Sigmoid colon (tissue), 4 donors: ENCODE results near the gene ZER1.

ENCODE experiments used
- POLR2AphosphoS5 ChIP-seq, 4 donors: sonication (generic); formaldehyde crosslinking; IDR thresholded peaks; one replicate each; pipeline ENCODE4 v1.6.1; 2017; ENCODE audit warnings: antibody characterized with exemption in 4 of 4
- TF ChIP-seq, protein P1 (sequence below), 4 experiments: fragments of 450-650 bp in 3 of 4; fragments of 200-600 bp in 1 of 4; IDR thresholded peaks; one replicate each; pipeline ENCODE4 v1.5.1; 2016 to 2019; ENCODE audit warnings: antibody characterized with exemption in 4 of 4, mild to moderate bottlenecking in 3 of 4, moderate library complexity in 2 of 4

DNA sequence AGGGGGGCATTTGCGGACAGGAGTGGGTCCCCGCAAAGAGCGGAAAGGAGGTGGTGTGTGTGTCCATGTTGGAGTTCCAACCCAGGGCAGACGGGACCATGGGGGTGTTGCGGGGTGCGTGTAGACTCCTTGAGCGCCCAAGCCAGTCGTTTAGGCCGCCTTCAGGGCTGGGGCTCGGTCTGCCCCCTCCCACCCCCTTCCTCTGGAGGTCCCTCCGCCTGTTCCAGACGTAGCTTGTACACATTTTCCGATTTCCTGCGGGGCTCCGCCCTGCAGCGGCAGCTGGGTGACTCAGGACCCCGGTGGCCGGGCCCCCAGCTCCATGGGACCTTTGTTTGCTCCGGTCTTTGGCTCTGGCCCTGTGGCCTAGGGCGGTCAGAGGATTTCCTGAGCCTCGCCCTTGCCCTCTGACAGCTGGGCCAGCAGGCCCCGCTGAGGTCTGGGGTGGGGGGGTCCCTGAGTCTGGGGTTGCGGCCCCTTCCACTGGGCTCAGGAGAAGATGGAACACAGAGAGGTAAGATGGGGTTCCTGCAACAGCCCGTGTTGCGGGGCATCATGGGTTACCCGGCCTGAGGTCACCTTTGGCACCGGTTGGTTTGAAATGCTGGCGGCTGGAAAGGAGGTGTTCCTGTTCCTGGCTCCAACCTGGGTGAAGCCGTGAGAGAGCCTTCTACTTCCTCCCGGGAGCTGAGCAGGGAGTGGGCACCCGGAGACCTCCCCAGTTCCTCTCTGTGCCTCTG, 67.9 kb downstream of the ZER1 start:
- TF ChIP-seq POLR2AphosphoS5 (IDR thresholded peaks at IDR 0.05), result no peak
- TF ChIP-seq, protein P1, sequence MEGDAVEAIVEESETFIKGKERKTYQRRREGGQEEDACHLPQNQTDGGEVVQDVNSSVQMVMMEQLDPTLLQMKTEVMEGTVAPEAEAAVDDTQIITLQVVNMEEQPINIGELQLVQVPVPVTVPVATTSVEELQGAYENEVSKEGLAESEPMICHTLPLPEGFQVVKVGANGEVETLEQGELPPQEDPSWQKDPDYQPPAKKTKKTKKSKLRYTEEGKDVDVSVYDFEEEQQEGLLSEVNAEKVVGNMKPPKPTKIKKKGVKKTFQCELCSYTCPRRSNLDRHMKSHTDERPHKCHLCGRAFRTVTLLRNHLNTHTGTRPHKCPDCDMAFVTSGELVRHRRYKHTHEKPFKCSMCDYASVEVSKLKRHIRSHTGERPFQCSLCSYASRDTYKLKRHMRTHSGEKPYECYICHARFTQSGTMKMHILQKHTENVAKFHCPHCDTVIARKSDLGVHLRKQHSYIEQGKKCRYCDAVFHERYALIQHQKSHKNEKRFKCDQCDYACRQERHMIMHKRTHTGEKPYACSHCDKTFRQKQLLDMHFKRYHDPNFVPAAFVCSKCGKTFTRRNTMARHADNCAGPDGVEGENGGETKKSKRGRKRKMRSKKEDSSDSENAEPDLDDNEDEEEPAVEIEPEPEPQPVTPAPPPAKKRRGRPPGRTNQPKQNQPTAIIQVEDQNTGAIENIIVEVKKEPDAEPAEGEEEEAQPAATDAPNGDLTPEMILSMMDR (IDR thresholded peaks at IDR 0.05), result no peak
